Measurements from ENCODE around the gene SPTBN1.

SPTBN1 gene

DNA sequence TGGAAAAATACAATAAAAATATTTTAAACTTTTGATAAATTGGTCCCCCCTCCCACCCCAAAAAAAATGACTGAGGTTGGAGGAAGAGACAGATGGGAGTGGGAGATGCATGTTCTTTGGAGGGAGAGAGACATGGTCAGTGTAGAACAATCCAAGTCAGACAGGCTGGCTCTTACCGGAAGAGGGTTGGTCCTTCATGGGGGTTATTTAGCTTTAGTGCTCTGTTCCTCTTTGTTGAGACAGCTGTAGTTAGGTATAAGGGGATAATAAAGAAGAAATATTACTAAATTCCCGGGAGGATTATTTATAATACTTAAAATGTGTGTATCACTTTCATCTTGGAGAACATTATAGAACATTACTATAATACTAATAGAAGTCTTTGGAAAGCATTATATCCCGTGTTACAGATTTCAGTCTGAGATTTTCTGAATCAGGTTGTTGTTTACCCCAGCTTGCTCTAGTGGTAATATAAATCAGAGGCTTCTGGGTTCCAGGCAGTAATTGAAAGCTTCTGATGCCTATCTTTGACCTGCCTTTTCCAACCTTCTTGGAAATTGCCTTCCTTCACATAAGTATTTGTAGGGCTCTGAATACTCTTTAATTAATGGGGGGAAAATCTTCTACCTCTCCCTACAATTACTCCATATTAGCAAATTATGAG lies 87.7 kb downstream of the SPTBN1 start:
- DNase-seq (ENCODE audit: low spot score) = no peak
- in situ Hi-C loops (cut with MboI; ENCODE audit: low pct_unique_long_range_greater_than_20kb, low sequenced_read_pairs, unreplicated experiment) = no loop called here
- TF ChIP-seq, protein P1, sequence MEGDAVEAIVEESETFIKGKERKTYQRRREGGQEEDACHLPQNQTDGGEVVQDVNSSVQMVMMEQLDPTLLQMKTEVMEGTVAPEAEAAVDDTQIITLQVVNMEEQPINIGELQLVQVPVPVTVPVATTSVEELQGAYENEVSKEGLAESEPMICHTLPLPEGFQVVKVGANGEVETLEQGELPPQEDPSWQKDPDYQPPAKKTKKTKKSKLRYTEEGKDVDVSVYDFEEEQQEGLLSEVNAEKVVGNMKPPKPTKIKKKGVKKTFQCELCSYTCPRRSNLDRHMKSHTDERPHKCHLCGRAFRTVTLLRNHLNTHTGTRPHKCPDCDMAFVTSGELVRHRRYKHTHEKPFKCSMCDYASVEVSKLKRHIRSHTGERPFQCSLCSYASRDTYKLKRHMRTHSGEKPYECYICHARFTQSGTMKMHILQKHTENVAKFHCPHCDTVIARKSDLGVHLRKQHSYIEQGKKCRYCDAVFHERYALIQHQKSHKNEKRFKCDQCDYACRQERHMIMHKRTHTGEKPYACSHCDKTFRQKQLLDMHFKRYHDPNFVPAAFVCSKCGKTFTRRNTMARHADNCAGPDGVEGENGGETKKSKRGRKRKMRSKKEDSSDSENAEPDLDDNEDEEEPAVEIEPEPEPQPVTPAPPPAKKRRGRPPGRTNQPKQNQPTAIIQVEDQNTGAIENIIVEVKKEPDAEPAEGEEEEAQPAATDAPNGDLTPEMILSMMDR (IDR thresholded peaks at IDR 0.05; ENCODE audit: extremely low read depth, insufficient read depth, missing control alignments) = no peak

DNA sequence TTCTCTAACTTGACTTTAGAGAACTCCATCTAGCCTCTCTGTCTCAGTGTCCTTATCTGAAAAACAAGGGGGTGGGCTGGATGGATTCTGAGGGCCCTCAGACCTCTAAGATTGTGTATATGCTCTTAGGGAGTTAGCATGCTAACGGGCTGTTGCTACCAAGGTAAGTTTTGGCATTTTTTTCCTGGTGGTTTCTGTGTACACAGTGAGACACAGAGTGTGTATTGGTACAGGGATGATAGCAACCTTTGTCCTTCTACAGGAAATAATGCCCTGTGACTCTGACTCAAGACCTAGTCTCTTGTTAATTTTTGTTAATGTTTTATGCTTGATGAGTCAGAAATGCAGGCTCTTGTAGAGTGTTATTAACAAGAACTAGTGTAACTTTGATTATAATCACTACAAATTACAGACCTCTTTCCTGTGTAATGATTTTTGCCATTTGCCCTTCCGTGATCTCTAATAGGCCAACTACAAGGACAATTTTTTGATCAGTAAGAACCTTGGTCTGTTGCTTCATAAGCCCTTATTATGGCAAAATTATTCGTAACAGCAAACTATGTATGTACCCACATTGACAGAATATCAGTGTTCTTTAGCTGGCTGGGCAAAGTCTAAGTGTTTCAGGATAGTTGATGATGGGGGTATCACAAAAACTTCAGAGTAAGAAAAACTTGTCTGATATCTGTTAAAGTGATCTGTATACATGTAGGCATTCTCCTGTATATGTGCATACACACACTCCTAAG lies 89.7 kb downstream of the SPTBN1 start:
- in situ Hi-C loops (cut with MboI; ENCODE audit: low pct_unique_long_range_greater_than_20kb, low sequenced_read_pairs, unreplicated experiment) = no loop called here
- DNase-seq (ENCODE audit: low spot score) = no peak
- TF ChIP-seq, protein P1 (IDR thresholded peaks at IDR 0.05; ENCODE audit: extremely low read depth, insufficient read depth, missing control alignments) = no peak

DNA sequence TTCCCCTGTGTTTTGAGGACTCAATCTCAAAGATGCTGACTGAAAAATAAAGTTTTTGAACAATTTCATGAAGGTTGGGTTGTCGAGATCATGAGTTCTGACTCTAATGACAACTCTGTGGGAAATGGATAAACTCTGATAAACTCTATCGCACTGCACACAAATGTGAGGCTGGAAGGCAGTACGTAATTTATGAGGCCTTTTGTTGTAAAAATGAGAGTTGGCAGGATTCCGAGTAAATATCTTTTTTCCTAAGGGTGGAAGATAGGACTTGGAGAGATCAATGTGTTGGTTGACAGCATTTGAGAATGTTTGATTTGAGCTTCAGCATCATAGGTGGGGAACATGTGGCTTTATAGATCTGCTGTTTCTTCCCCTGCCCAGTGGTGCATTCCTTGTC lies 90.4 kb downstream of the SPTBN1 start:
- TF ChIP-seq, protein P1 (IDR thresholded peaks at IDR 0.05; ENCODE audit: extremely low read depth, insufficient read depth, missing control alignments) = no peak
- in situ Hi-C loops (cut with MboI; ENCODE audit: low pct_unique_long_range_greater_than_20kb, low sequenced_read_pairs, unreplicated experiment) = no loop called here
- DNase-seq (ENCODE audit: low spot score) = no peak

DNA sequence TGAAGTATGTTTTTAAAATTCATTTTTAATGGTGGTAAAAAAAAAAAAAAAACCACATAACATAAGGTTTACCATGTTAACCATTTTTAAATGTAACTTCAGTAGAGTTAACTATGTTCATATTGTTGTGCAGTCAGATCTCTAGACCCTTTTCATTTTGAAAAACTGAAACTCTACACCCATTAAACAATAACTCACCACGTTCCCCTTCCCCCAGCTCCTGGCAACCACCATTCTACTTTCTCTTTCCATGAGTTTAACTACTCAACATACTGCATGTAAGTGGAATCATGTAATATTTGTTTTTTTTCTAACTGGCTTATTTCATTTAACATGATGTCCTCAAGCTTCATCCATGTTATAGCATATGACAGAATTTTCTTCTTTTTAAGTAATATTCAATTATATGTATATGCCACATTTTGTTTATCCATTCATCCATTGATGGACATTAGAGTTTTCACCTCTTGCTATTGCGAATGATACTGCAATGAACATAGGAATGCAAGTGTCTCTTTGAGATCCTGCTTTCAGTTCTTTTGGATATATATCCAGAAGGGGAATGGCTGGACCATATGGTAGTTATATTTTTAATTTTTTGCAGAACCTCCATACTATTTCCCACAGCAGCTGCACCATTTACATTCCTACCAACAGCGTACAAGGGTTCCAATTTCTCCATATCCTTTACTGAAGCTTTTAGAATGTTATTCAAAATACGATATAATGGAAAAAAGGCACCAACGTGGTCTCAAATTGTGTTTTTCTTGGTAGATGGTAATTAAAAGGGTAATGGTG lies 91.0 kb downstream of the SPTBN1 start:
- in situ Hi-C loops (cut with MboI; ENCODE audit: low pct_unique_long_range_greater_than_20kb, low sequenced_read_pairs, unreplicated experiment) = no loop called here

DNA sequence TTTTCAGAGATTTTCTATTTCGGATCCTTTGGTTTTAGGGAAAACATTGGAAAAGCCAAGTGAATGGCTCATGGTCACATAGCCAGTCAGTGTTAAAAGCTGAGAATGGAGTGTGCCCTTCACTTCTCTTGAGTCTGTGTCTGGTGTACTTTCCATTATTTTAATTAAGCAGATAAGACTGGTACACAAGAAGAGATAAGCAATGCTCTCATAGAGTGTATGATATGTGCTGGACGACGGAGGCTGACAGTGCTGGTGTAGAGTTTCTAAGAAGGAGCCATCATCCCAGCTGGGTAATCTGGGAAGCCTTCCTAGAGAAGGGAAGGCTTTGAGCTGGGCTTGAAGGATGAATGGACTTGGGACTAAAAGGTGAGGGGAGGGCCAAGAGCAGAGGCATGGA lies 93.3 kb downstream of the SPTBN1 start:
- no peak for DNase-seq (ENCODE audit: low spot score)
- in situ Hi-C loops (cut with MboI; ENCODE audit: low pct_unique_long_range_greater_than_20kb, low sequenced_read_pairs, unreplicated experiment) = no loop called here

More for the DNA sequence above, 91.0 kb downstream of the SPTBN1 start:
- TF ChIP-seq, protein P1 (IDR thresholded peaks at IDR 0.05; ENCODE audit: extremely low read depth, insufficient read depth, missing control alignments) = no peak
- DNase-seq (ENCODE audit: low spot score) = no peak

More for the DNA sequence above, 93.3 kb downstream of the SPTBN1 start:
- TF ChIP-seq, protein P1 (IDR thresholded peaks at IDR 0.05; ENCODE audit: extremely low read depth, insufficient read depth, missing control alignments) = no peak

Data from GM13977 (cell line).